GM12892 (cell line): ENCODE results near the gene CLDN4.
A peak's percentile ranks its signal among the peaks of the same experiment; 100 is the strongest.
"Not testable (repeated sequence)": the region's sequence is repeated elsewhere in the genome, so short reads cannot be mapped to it uniquely, and the experiment has no call there.

Experiments used
- DNase-seq: peaks from one replicate; pipeline ENCODE4 v3.0.0; 2011; ENCODE audit not compliant: insufficient read length
- FAIRE-seq: peaks from 2 replicates; lab custom pipeline; 2011; peaks lifted over from hg19 to GRCh38; lab: Jason Lieb, UNC
- POLR2A ChIP-seq: IDR thresholded peaks from 2 replicates; pipeline ENCODE4 v1.6.1; 2011; ENCODE audit warnings: low read depth, low read length, control low read depth
- POLR2AphosphoS5 ChIP-seq: IDR thresholded peaks from 2 replicates; pipeline ENCODE4 v1.6.1; 2011; ENCODE audit warnings: low read depth, low read length, control low read depth
- TAF1 ChIP-seq: IDR thresholded peaks from 2 replicates; pipeline ENCODE4 v1.6.1; 2011; ENCODE audit warnings: low read depth, mild to moderate bottlenecking, control low read depth, low read length, borderline replicate concordance

The CLDN4 gene

GRCh38 chr7:73810998-73811360 is 19.8 kb upstream of the CLDN4 start:
- FAIRE-seq (no peak), DNase-seq (no peak)
- no peak for TF ChIP-seq TAF1
- TF ChIP-seq POLR2A: no peak
- no peak for TF ChIP-seq POLR2AphosphoS5

- DNase-seq: peak; percentile 56
Measured at GRCh38 chr7:73811760-73812168, 19.0 kb upstream of the CLDN4 start.

GRCh38 chr7:73812996-73813395 is 17.8 kb upstream of the CLDN4 start:
- DNase-seq (no peak), FAIRE-seq (no peak)
- TF ChIP-seq POLR2A (no peak), TAF1 (no peak), POLR2AphosphoS5 (no peak)

More at GRCh38 chr7:73811760-73812168, 19.0 kb upstream of the CLDN4 start:
- TF ChIP-seq POLR2A (no peak), POLR2AphosphoS5 (no peak), TAF1 (no peak)
- FAIRE-seq: no peak

- DNase-seq: no peak
- FAIRE-seq: no peak
- no peak for TF ChIP-seq POLR2A
- TF ChIP-seq POLR2AphosphoS5: no peak
- TF ChIP-seq TAF1: no peak
Measured at GRCh38 chr7:73815436-73815835, 15.4 kb upstream of the CLDN4 start.

GRCh38 chr7:73817121-73817520 is 13.7 kb upstream of the CLDN4 start:
- no peak for DNase-seq
- no peak for TF ChIP-seq POLR2A
- TF ChIP-seq POLR2AphosphoS5: no peak
- TF ChIP-seq TAF1: no peak
- no peak for FAIRE-seq

- no peak for FAIRE-seq
- no peak for DNase-seq
- TF ChIP-seq POLR2A (no peak), TAF1 (no peak), POLR2AphosphoS5 (no peak)
Measured at GRCh38 chr7:73820013-73820412, 10.8 kb upstream of the CLDN4 start.

GRCh38 chr7:73821597-73822285 is 9.1 kb upstream of the CLDN4 start:
- FAIRE-seq, DNase-seq: not testable (repeated sequence)

GRCh38 chr7:73822319-73823173 is 8.2 kb upstream of the CLDN4 start:
- DNase-seq (no peak), FAIRE-seq (no peak)
- no peak for TF ChIP-seq POLR2A
- no peak for TF ChIP-seq POLR2AphosphoS5
- no peak for TF ChIP-seq TAF1

GRCh38 chr7:73823257-73823656 is 7.5 kb upstream of the CLDN4 start:
- no peak for FAIRE-seq
- DNase-seq: no peak
- TF ChIP-seq TAF1 (no peak), POLR2AphosphoS5 (no peak), POLR2A (no peak)

GRCh38 chr7:73823873-73824592 is 6.8 kb upstream of the CLDN4 start:
- FAIRE-seq: no peak
- no peak for DNase-seq

GRCh38 chr7:73824986-73825385 is 5.8 kb upstream of the CLDN4 start:
- no peak for DNase-seq
- FAIRE-seq: no peak
- TF ChIP-seq POLR2A (no peak), POLR2AphosphoS5 (no peak), TAF1 (no peak)

More at GRCh38 chr7:73823873-73824592, 6.8 kb upstream of the CLDN4 start:
- TF ChIP-seq POLR2AphosphoS5 (no peak), TAF1 (no peak), POLR2A (no peak)

GRCh38 chr7:73827567-73828106 is 3.2 kb upstream of the CLDN4 start:
- no peak for TF ChIP-seq POLR2A
- TF ChIP-seq TAF1: no peak
- no peak for TF ChIP-seq POLR2AphosphoS5
- FAIRE-seq (no peak), DNase-seq (no peak)
